ENCODE results near the gene ANKRD17.

Gene ANKRD17

GRCh38 chr4:73098016-73098415 lies 160.6 kb downstream of the ANKRD17 start:
- TF ChIP-seq CTCF (IDR thresholded peaks at IDR 0.05) = no peak

- TF ChIP-seq CTCF (IDR thresholded peaks at IDR 0.05) = no peak
Measured at GRCh38 chr4:73092868-73093267, 165.7 kb downstream of the ANKRD17 start.

GRCh38 chr4:73090738-73091137 lies 167.9 kb downstream of the ANKRD17 start:
- TF ChIP-seq CTCF (IDR thresholded peaks at IDR 0.05) = no peak

GRCh38 chr4:73087871-73088270 lies 170.7 kb downstream of the ANKRD17 start:
- TF ChIP-seq CTCF (IDR thresholded peaks at IDR 0.05) = no peak

- TF ChIP-seq CTCF (IDR thresholded peaks at IDR 0.05) = no peak
Measured at GRCh38 chr4:73086095-73086868, 172.3 kb downstream of the ANKRD17 start.

GRCh38 chr4:73080789-73081188 lies 177.8 kb downstream of the ANKRD17 start:
- TF ChIP-seq CTCF (IDR thresholded peaks at IDR 0.05) = no peak

GRCh38 chr4:73075832-73076231 lies 182.8 kb downstream of the ANKRD17 start:
- TF ChIP-seq CTCF (IDR thresholded peaks at IDR 0.05) = no peak

- no peak for TF ChIP-seq CTCF (IDR thresholded peaks at IDR 0.05)
Measured at GRCh38 chr4:73070074-73070390, 188.6 kb downstream of the ANKRD17 start.
